GM21390 (cell line): ENCODE data around the gene ERGIC1.

Experiments used
- ATAC-seq: cut with Tn5 transposase; IDR thresholded peaks from one replicate; pipeline ENCODE4 v1.9.1; 2021; ENCODE audit not compliant: unreplicated experiment

The ERGIC1 gene

GRCh38 chr5:172942556-172942955, 108.5 kb downstream of the ERGIC1 start:
- no peak for ATAC-seq

DNA sequence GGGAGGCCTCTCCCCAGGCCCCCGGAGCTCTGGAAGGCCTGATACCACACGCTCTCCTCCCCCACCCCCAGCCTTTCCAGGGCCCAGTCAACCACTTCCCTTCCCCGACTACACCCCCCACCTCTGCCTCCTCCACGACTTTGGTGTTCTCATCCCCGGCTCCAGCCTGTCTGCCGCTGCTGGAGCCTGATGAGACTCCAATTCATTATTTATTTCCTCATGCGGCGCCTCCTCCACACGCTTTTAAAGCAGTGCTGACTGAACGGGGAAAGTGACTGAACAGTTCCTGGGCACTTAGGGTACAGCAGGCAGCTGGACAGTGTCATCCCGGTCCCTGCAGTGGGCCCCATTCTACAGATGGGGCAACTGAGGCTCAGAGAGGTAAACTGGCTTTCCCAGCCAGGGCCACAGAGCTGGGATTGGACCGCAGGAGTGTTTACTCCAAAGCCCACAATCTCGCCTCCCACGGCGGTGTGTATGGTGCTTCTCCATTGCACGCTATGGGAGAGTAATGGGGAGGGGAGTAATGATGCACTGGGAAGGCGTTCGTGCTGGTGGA, 109.3 kb downstream of the ERGIC1 start:
- no peak for ATAC-seq

DNA sequence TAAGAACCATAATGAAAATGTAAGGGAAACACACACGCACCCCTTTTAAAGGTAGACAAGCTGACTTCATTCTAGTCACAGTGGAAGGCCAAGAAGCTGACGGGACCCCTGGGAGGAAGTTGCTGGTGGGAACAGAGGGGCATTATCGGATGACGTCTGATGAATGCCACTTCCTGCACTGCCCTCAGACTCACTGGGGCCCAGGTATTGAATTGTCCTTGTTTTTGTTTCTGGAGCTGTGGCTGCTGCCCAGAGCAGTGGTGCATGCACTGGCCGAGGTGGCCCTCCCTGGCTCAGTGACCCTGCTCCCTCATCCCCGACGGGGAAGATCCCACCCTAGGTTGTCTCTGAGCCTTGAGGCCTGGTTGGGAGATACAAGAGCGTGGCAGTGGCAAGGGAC, 109.9 kb downstream of the ERGIC1 start:
- no peak for ATAC-seq

DNA sequence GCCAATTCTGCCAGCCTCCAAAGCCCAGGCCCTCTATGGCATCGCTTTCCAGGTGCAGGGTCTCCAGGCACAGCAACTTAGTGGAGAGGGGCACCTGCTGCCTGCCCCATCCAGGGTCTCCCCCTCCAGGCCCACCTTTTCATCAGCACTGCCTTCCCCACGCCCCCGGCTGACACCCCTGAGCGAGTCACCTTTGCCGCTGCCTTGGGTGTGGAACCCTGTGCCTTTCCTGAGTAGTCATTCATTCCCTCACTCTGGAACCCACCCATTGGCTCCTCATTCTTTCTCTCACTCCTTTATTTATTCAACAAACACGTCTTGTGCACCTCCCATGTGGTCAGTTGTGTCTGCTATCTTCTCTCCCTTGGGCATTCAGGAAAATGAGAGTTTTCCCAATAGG, 110.7 kb downstream of the ERGIC1 start:
- no peak for ATAC-seq

DNA sequence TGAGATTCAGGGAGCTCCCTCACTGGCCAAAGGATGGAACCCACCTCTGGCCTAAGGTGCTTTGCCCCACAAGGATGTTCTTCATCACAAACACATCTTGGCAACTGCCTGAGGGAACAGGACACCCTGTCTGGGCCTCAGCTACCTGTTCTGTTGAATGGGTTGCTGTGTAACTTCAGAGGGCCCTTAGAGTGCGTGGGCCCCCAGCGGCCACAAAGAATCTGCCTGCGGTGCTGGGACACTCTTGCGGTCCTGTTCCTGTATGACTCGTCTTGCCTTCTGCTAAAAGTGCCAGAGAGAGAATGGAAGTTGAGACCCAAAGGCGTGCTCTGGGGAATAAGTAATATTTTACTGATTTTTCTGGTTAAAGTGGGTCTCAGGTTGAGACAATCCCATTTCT, 111.1 kb downstream of the ERGIC1 start:
- ATAC-seq = no peak

GRCh38 chr5:172946146-172946545, 112.1 kb downstream of the ERGIC1 start:
- no peak for ATAC-seq

- no peak for ATAC-seq
Observed at GRCh38 chr5:172949426-172949825, 115.4 kb downstream of the ERGIC1 start.

- no peak for ATAC-seq
Observed at GRCh38 chr5:172950176-172950965, 116.3 kb downstream of the ERGIC1 start.

DNA sequence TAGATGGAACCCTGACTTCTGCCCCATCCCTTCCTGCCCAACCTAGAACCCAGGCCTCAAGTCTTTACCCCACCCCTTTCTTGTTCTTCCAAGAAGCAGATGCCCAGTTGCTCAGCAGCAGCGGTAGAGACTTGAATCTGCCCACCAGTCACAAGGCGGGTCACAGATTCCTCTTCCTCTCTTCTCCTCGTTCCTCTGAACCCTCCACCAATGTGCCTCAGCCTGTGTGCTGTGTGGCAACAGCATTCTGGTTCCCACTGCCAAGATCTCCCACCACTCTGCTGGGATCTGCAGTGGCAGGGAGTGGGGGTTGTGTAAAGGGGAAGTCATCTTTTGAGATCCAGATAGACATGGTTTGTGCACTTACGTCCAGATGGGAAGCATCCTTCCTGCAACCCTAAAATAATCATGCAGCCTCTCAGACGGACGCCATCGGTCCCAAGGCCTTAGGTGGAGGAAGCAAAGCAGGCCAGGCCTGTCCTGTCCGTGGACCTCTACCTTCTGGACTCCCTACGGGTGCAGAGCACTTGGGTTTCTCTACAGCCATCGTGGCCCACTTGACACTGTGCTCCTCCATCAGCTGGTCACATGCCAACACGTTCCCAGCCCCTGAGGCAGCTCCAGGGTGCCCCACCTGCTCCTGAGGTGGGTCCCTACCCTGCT, 117.5 kb downstream of the ERGIC1 start:
- ATAC-seq = no peak

- ATAC-seq = no peak
Observed at GRCh38 chr5:172952034-172952511, 118.0 kb downstream of the ERGIC1 start.

DNA sequence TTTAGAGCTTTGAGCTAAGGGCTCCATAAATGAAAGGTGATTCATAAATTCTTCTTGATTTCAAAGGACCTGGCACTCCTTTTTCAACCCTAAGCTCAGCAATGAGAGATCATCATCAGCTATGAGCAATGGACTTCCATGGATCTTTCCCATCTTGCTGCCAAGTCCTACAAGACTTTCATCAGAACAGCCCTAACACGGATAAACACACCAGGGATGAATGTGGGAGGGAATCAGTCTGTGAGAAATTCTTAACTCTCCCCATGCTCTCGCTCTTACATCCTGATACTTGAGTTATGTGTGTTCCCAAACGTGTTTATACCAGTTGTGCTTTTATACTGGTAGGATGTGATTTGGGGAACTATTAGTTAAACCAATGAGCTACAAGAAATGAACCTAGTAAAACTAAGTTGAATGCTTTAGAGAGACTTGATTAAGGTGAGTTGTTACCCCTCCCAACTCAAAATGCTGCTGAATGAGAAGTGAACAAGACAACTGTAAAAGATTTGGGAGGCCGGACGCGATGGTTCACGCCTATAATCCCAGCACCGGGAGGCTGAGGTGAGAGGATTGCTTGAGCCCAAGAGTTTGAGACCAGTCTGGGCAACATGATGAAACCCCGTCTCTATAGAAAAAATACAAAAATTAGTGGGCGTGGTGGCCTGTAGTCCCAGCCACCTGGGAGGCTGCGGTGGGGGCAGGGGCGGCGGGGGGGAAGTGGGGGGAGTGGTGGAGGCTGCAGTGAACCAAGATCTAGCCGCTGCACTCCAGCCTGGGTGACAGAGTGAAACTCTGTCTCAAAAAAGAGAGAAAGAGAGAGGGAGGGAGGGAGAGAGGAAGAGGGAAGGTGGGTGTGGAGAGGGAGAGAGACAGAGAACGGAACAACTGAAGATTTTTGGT, 120.0 kb downstream of the ERGIC1 start:
- no peak for ATAC-seq

GRCh38 chr5:172954751-172955159, 120.7 kb downstream of the ERGIC1 start:
- no peak for ATAC-seq

- ATAC-seq = no peak
Observed at GRCh38 chr5:172956228-172956627, 122.2 kb downstream of the ERGIC1 start.

- no peak for ATAC-seq
Observed at GRCh38 chr5:172956936-172957335, 122.9 kb downstream of the ERGIC1 start.

DNA sequence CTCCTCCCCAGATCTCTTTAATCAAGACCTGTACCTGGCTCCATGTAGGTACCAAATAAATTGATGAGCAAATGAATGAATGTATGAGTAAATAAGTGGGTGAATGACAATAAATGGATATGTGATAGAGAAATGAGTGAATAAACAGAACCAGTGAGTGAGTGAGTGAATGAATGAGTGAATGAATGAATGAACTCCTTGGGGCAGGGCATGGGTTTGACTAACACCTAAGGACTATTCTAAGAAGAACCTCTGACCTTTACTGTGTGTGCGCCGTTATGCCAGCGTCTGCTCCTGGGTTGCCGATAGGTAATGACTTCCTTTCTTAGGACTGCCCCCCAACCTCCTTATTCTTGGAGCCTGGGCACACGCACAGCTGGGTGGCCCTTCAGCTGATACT, 123.4 kb downstream of the ERGIC1 start:
- no peak for ATAC-seq

DNA sequence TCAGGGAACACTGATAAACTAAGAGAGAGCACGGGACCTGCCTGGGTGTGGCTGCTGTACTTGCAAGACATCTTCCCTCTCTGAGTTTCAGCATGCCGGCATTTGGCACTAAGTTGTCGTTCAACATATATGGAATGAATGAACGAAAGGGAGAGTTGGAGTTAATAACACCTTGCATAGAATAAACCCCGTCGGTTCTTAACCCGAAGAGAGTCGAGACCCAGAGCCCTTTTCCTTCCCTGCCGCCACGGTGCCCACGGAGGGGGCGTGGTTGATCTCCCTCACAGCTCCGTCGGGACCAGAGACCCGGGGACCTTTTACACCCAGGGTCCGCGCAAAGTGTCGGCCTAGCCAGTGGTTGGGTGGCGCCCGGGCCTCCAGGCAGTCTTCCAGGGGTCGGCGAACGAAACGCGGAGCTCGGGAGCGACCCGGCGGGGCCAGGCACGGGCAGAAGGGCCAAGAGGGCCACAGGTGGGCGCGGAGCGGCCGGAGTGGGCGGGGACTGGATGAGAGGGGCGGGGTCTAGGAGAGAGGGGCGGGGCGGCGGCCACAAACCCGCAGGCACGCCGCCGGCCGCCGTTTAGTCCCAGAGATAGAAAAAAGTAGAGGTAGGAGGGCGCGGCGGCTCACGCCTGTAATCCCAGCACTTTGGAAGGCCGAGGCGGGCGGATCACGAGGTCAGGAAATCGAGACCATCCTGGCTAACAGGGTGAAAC, 124.4 kb downstream of the ERGIC1 start:
- peak; percentile 72 for ATAC-seq

GRCh38 chr5:172959824-172960799, 126.1 kb downstream of the ERGIC1 start:
- no peak for ATAC-seq

GRCh38 chr5:172969921-172970320, 135.9 kb downstream of the ERGIC1 start:
- no peak for ATAC-seq

- no peak for ATAC-seq
Observed at GRCh38 chr5:172971482-172971881, 137.4 kb downstream of the ERGIC1 start.
